Measurements from ENCODE around the gene SHB.

The SHB gene

DNA sequence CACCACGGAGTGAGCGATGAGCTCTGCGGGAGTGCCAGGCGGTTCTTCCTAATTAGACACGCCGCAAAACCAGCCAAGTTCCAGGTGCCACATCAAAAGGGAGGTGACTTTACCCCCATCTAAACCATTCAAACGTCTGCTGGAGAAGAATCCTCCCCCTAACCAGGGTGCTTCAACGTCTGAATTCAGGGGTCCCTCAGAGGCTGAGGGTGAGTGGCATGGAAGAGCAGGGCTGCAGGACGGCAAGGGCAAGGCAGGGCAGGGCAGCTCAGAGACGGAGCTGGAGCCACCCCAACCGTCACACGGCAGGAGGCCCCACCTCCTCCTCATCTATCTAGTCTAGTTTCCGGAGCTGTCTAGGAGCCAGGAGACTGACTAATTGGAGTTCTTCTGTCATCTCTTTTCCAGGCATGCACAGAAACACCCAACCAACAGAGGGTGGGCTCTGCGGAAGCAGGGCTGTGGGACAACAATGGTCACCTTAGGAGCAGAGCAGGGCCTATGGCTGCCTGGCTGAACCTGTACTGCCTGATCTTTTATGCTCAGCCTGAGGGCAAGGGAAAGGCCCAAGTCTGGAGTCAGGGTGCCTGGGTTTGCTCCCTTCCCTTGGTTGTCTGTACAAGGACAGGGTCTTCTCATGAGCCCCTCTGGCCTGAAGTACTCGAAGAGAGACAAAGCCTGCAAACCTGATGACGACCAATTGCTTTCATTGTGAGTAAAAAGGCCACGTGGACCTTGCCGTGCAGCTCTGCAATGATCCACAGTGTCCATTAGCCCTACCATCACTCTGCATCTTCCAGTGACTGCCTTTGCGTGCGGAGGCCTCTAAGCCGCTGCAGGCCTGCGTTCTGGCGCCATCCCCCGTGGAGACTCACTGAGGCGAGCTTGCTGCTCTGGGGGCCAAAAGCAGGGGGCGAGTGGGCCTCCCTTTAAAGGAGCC, 84.1 kb downstream of the SHB start:
- no peak for DNase-seq

DNA sequence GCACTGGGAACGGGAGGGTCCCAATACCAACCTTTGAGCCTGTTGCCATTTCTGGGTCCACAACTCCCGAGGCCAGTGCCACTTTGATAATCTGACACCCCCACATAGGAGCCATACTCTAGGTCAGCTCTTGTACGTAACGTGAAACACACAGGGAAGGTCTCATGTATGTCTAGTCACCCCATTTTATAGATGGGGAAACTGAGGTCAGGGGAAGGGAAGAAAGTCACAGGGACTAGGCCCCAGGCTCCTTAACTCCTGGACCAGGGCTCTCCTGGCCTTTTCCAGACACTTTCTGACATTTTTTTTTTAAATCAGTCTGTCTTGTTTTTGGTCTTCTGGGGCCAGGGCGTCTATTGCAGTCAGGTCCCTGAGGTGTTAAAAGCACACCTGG, 84.8 kb downstream of the SHB start:
- no peak for DNase-seq

DNA sequence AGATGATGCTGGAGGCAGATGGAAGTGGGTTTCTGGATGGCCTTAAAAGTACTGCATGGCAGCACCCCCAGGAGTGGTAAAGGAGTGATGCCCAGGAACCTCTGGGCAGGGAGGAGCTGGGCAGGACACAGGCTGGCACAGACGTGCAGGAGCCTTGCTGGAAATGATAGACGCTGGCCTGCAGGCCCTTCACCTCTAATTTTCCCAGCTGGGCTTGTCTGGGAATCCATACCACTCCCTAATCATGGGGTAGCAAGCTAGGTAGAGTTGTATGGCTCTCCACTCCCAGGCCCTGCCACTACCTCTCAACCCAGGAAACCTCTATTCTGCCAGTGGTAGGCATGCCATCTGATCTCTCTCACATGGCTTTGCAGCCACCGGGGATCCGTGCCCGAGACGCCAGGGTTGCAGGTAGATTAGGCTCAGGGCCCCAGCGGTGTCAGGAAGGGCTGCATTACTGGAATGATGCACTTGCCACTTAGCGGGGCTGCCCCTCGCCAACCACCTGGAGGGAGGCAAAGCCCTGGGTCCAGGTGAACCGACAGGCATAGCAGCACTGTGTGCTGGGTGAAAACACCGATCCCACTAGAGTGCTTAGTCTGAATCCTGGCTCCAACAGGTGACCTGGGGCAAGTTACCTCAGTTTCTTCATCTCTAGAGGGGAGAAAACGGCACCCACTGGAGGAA, 85.5 kb downstream of the SHB start:
- no peak for DNase-seq

DNA sequence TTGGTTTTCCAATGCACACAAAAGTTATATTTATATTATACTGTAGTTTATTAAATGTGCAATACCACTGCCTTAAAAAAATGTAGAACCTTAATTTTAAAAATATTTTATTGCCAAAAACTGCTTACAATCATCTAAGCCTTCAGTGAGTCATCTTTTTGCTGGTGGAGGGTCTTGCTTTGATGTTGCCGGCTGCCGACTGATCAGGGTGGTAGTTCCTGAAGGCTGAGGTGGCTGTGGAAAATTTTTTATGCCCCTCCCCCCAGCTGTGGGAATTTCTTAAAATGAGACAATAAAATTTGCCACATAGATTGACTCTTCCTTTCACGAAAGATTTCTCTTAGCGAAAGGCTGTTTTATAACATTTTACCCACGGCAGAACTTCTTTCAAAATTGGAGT, 89.2 kb downstream of the SHB start:
- DNase-seq, result no peak

DNA sequence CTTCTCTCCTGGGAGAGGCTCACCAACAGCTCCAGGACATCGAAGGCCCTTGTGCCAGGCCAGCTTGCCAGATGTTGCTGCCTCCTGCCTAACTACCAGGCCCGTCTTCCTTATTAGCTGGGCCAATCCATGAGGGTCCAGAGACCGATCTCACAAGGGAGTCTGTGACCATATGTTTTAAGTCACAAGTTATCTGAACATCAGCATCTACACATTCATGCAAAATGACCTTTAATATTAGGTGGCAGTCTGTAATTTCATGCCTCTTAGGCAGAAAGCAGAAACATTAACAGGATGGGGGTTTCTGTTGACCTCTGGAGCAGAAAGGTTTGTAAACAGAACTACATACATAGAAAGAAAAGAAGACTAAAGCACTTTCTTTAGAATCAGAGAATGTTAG, 90.0 kb downstream of the SHB start:
- no peak for DNase-seq

DNA sequence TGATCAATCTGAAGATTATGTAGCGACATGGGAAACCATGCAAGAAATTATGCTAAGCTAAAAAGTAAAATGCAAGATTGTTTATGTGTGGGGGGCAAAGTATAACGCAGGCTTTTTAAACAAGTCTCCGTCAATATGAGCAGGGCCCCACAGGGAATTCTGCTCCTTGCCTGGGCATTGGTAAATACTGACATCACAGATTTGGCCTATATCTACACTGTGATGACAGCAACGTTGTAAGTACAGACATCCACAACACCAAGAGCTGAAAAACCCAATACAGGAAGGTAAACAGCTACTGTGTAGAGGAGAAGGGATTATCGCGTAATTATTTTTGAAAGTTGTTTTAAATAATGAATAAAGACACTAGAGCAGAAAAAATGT, 90.6 kb downstream of the SHB start:
- DNase-seq, result no peak

DNA sequence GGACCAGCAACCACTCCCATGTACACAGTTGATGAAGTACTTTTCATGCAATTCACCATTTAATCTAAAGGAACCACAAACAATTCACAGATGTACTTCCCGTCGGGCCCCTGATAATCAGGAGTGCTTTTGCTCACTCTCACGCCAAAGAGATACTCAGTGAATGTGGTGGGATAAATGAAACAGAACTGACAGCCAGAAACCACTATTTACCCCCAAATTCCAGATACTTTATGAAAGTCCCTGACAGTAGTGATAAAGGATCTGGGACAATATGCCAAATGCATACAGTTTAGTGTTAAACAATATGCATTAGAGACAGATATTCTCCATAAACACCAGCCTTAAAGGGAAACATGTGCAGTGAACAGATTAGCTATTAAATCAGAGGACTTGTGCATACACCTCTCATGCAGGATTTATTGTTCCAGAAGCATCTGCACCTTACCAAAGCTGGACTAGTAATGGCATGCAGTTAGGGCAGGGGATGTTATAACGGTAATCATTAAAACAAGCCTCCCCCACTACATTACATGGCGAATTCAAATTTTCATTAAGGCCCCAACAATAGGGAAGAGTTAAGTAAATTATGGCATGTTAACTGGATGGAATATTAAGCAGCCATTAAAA, 91.1 kb downstream of the SHB start:
- no peak for DNase-seq

DNA sequence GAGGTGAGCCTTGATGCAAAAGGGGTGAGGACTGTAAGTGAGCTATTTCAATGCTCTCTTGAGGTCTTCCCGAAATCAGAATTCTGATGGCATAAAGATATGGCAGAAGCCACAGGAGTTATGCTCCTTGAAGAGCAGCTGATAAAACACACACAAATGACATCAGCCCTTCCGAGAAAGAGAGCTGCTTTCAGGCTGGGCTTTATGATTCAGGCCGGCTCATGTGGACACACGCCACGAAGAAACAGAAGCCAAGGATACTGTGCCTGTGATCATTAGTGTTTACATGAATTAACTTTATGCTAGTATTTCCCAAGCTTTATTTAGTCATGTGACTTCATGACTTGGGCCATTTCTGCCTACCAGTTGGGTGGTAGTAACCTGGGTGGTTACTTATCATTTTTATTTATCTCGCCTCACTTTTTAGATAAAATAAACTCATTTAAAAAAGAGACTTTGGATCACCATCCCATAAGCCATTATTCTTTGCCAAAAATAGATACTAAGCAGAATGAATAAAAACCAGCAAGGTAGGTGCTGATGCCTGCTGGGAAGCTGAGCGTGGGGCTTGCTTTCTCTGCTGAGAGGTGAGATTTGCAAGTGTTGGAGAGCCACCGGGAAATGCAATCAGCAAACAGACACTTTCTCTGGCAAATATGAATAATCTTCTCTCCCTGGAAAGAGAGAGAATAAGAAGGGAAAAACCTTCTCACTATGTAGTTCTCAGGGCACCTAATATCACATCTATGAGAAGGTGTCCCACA, 92.1 kb downstream of the SHB start:
- no peak for DNase-seq

DNA sequence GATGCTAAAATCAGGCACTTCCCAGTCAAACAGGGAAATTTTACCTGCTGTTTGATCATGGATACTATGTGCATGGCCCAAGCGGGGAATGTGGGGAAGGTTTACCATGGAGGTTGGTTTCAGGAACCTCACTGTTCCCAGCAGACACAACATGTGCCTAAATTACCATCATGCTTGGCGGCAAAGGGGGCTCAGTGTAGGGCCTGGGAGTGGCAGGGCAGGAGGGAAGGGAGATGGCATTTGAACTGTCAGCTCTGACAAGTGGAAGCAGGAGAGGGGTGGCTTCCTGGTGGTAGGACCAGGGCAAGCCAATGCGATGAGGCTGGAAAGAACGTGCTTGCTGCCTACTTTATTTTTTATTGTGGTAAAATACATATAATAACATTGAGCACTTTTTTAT, 93.4 kb downstream of the SHB start:
- DNase-seq, result no peak

DNA sequence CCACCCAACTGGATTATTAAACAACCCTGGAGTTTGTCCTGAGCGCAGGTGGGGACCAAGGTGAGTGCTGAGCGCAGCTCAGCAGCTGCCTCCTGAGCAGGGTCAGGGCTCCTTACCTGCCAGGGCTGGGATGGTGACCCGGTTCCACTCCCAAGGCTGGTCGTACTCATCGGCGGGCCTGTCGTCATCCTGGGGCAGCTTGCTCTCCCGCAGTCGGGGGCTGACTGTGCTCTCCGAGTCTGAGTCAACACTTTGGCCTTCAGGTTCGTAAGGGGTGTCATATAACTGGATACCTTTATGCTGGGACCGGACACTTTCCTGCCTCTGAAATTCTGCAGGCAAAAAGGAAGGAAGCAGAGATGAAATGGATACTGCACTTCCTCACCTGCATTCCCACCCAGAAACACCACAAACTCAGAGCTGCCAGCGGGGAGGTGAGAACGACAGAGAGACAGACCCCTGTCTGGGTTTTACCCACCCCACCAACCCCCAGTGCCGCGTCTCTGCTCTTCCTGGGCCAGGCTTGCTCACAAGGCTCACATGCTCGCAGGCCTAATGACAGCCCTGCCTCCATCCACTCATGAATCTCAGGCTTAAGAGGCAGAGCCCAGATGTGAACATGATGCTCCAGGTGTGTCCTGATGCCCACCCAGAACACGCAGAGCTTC, 94.4 kb downstream of the SHB start:
- DNase-seq, result no peak

DNA sequence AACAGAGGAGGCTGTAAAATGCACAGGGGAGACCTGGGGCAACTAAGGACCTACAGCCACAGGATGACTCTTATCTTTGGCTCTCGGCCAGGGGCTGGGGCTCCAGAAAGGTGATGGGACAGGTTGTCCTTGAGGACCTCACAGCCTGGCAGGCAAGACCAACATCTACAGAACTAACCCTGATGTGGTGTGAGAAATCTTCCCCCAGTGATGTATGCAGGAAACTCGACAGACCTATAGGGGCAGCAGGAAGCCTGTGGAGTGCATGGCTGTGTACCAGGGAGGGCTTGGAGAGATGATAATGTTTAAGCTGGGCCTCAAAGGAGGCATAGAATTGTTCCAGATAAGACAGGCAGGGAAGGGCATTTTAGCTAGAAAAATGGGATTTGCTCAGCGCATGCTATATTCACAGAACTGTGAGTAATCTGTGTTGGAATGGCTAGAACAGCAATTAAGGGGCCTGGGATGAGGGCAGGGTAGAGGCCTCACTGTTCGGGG, 96.6 kb downstream of the SHB start:
- no peak for DNase-seq

DNA sequence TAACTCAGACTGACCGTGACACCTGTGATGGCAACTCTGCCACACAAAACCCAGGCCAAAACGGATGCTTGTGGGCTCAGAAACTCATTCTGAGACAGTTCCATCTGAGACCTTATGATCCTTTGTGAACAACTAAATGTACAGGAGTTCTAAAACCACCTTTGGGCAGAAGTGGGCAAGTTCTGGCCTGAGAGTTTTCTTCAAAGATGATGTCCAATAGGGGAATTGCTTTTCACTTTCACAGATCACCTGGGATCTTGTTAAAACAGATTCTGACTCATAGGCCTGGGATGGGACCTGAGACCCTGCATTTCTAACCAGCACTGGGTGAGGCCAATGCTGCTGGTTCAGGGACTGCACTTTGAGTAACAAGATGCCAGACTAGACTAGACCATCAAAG, 97.3 kb downstream of the SHB start:
- DNase-seq, result no peak

DNA sequence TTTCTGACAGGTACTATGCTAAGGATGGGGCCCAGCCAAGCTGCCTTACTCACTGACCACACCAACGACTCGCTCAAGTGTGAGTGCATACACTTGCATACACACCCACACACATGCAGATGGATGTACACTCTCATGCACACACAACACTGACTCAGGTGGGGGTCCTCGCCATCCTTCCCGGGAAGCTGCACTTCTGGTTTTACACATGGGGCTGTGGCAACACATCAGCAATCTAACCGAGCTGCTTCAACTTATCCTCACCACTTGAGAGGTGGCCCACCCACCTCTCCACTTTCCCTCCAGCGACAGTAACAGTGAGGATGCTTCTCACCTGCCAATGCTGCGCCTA, 97.9 kb downstream of the SHB start:
- no peak for DNase-seq

DNA sequence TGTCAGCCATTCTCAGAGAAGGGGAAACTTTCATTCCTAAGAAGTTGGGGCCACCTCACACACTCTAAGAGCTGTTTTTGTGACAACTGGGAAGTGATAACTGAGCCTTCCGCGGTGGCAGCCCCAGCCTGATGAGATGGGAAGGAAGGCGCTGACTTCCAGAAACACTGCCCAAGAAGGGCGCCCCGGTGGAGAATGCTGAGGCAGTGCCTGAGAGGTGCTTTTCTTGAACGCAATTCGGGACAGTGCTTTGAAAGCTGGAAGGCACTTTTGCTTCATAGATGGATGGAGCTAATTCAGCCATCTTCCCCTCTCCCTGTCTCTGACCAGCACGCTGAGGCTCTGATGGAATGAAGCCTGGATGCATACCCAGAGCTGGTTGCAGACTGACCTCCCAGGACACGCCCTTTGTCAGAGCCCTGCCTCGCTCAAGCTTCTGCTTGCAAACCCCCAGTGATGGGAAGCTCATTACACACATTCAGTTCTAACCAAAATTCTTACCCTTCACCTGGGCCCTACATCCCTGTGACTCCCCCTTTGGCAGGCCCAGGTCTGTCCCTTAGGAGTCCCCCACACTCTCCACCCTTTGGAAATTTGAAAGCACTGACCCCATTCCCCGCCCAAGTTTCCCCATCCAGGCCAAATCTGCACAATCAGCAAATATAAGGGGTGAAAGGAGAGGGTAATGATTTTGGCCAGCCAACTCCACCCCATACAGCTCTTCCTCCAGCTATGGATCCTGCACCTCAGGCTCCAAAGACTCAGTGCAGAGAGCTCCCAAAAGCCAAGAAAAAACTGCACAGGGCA, 98.5 kb downstream of the SHB start:
- DNase-seq, result no peak

DNA sequence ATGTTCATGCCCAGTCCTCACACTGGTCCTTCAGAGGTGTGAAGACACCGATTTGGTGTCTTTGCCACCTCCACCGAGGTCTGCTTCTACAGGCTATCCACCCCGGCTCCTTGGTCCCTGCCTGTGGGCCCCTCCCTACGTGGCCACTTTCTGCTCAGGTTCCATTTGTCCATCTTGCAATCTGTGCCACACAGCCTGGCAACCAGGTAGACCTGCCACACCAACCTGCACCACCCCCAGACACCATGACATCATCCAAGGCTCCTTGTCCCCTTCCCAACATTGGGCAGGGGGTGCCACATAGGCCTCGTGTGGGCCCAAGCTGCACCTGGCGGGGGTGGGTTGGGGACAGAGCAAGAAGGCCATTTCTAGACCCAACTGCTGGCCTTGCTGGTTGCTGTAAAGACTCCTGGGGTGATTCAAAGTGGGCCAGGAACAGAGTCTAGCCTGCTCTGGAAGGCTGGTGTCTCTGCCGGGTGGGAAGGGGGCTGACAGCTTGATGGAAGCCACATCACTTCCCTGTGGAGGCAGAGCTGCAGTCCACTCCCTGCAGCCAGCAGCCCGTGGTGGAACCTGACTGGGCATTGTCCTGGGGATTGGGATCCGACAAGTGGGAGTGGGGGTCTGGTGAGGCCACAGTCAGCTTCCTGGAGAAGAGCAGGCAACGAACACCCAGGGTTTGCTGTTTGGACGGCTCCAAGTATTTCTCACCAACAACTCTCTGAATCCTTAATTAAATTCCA, 99.3 kb downstream of the SHB start:
- no peak for DNase-seq

DNA sequence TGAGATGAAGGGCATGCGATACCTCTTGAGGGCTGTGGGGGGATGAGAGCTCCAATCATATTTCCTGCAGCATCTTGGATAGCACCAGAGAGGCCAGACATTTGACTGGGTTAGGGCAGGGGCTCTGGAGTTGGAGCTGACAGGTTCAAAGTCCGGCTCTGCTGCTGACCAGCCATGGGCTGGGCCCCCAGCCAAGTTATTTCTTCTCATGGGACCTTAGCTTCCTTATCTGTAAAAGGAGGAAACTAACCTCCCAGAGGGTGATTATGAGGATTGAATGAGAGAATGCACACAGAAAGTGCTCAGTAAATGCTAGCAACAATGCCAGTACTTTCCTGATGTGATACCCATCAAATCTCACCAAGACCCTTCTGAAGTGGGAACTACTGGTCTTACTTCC, 99.9 kb downstream of the SHB start:
- no peak for DNase-seq

DNA sequence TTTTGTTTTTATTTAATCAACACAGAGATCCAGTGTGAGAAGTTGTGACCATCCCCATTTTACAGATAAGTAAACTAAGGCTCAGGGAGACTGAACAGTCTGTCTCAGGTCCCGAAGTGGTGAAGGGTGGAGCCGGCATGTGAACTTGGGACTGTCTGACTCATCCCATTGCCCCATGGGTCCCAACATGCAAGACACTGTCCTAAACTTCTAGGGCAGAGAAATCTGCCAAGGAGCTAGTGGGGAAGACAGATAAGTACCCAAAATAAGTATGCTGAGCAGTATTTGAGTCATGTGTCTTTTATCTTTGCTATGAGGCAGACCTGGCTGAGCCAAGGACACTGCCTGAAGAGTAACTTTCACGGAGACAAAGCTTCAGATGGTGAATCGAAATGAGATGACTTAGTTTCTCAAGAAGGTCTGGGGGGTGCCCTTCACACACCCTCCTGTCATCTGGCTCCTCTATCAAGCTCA, 100.8 kb downstream of the SHB start:
- DNase-seq, result no peak

DNA sequence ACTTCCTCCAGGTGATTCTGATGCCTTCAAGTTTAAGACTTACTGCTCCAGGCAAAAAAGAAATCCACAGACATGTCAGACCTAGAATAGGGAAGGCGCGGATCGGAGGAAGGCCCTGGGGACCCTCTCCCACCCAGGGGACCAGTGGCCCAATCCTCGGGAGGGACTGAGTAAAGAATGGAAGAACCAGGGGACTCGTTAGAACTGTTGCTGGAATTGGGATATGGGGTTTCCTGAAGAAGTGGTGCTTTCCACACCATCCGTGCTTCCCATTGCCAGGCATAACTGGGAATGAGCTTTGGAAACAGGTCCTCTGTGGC, 101.3 kb downstream of the SHB start:
- no peak for DNase-seq

DNA sequence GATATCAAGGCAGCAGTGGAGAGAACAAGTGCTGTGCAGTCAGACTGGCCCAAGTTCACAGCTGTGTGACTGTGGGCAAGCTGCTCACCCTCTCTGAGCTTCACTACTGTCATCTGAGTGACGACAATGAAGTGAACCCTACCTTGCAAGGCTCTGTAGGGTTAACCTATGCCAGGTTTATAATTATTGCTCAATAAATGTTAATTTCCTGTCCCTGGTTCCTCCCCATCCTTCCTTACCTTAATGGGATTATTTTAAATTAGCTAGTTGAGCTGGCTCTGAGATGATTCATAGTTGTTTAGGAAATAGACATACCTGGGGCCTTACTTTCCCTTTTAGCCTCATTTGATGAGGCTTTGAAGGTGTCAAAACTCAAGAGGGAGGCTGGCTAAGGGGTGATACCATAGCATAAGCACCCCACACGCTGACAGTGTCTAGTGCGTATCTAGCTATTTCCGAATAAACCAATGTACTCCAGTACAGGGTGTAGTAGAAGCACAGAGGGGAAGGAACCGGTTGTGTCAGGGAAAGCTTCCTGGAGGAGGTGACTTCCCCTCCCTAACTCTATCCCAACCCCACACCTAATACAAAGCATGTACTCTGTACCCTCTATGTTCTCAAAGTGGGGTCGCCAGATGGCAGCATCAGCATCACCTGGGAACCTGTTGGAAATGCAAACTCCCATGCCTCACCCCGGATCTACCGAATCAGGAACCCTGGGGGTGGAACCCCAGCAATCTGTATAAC, 101.8 kb downstream of the SHB start:
- no peak for DNase-seq

DNA sequence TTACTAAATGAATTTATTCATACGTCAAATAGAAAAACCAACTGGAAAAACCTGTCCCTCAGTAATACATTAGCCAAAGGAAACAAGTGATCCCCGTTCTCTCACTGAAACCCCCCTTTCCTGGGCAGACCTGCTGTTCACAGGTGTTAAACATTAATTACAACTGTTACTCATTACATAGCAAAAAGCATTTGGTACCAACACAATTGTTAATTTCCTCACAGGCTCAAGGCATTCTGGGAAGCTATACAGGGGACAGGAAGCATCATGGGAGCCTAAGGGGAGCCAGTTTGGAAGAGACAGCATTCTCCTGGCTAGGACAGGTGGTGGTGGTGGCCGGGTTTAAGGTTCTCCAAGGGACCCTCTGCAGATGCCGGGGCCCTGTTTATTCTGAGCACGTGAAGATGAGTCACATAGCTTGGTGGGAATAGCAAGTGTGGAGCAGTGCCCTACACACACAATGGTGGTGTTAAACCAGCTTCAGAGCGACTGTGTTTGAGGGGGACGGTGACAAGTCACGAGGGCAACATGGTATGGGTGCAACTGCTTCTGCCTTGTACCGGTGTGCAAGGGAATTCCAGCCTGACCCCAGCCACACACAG, 102.5 kb downstream of the SHB start:
- DNase-seq, result no peak

All from SIG-M5 (cell line).